NCI-H1417 treated with DMSO at 0.1 percent for 48 hours (cell line): ENCODE measurements around the gene ADAMTS17.

Source experiments
- DNase-seq: peaks from one replicate; lab custom pipeline; 2025; lab: John Stamatoyannopoulos, UW

Gene ADAMTS17

GRCh38 chr15:100134586-100134985, 207.2 kb downstream of the ADAMTS17 start:
- no peak for DNase-seq

GRCh38 chr15:100134089-100134583, 207.6 kb downstream of the ADAMTS17 start:
- no peak for DNase-seq

GRCh38 chr15:100133001-100133400, 208.8 kb downstream of the ADAMTS17 start:
- DNase-seq, result no peak

GRCh38 chr15:100132309-100132708, 209.5 kb downstream of the ADAMTS17 start:
- DNase-seq, result no peak

GRCh38 chr15:100131321-100132224, 210.2 kb downstream of the ADAMTS17 start:
- no peak for DNase-seq

- DNase-seq, result no peak
Measured at GRCh38 chr15:100129677-100130076, 212.1 kb downstream of the ADAMTS17 start.

GRCh38 chr15:100125401-100126191, 216.2 kb downstream of the ADAMTS17 start:
- DNase-seq, result peak; percentile 27

- no peak for DNase-seq
Measured at GRCh38 chr15:100124936-100125335, 216.8 kb downstream of the ADAMTS17 start.

- DNase-seq, result no peak
Measured at GRCh38 chr15:100124361-100124760, 217.4 kb downstream of the ADAMTS17 start.

- DNase-seq, result no peak
Measured at GRCh38 chr15:100123611-100124010, 218.2 kb downstream of the ADAMTS17 start.

- DNase-seq, result no peak
Measured at GRCh38 chr15:100121285-100121684, 220.5 kb downstream of the ADAMTS17 start.

GRCh38 chr15:100120111-100120510, 221.7 kb downstream of the ADAMTS17 start:
- no peak for DNase-seq

- no peak for DNase-seq
Measured at GRCh38 chr15:100118546-100118945, 223.2 kb downstream of the ADAMTS17 start.

- DNase-seq, result no peak
Measured at GRCh38 chr15:100116416-100117190, 225.2 kb downstream of the ADAMTS17 start.

- no peak for DNase-seq
Measured at GRCh38 chr15:100115711-100116090, 226.1 kb downstream of the ADAMTS17 start.

- DNase-seq, result no peak
Measured at GRCh38 chr15:100115066-100115710, 226.6 kb downstream of the ADAMTS17 start.

GRCh38 chr15:100114571-100114970, 227.2 kb downstream of the ADAMTS17 start:
- no peak for DNase-seq

- no peak for DNase-seq
Measured at GRCh38 chr15:100114100-100114499, 227.7 kb downstream of the ADAMTS17 start.

GRCh38 chr15:100113351-100114080, 228.3 kb downstream of the ADAMTS17 start:
- no peak for DNase-seq

- DNase-seq, result no peak
Measured at GRCh38 chr15:100112636-100113305, 229.0 kb downstream of the ADAMTS17 start.
